ENCODE measurements around the gene THAP4. TPM values are rescaled to one million over a fixed set of nuclear protein-coding genes. Genes with fewer than 3 reads are reported as not detected.
A peak's percentile ranks its signal among the peaks of the same experiment; 100 is the strongest.

THAP4 gene
- total and polyA plus RNA-seq, 2 of the 13 experiments (the other 11 are each of a cell fraction or from before 2014, with no cell fraction given) = 59.7 to 75.7 TPM

DNA sequence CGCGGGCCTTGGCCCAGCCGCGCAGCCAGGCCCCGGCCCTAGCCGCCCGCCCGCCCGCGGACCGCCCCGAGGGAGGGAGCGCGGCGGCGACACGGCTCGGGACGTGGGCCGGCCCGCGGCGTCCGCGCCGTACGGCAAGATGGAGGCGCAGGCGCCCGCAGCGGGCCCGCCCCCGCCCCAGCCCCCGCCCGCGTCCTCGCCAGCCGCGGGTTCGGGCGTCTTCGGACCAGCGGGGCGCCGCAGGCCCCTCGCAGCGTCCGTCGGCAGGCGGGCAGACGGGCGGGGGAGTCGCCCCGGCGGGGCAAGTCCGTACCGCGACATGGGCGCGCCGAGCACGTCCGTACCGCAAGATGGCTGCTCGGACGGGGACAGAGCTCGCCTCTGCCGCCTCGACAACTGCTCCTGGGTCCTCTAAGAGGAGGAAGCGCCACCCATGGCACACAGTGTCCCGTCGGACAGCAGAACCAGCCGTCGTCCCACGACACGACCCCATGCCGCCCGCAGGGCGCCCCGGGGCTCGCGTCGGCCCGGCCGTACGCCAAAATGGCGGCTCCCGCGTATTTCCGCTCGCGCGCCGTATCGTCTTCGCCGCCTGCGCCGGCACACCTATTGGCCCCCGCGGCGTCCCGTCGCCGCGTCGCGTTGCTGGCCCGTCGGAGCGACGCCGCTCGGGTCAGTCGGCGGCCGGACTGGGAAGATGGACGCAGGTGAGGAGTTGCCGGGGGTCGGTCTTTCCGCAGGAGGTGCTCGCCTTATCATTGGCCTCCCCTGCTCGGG lies at the start of gene THAP4, which contains the start of gene ATG4B (continued):
- TF ChIP-seq, protein P1, sequence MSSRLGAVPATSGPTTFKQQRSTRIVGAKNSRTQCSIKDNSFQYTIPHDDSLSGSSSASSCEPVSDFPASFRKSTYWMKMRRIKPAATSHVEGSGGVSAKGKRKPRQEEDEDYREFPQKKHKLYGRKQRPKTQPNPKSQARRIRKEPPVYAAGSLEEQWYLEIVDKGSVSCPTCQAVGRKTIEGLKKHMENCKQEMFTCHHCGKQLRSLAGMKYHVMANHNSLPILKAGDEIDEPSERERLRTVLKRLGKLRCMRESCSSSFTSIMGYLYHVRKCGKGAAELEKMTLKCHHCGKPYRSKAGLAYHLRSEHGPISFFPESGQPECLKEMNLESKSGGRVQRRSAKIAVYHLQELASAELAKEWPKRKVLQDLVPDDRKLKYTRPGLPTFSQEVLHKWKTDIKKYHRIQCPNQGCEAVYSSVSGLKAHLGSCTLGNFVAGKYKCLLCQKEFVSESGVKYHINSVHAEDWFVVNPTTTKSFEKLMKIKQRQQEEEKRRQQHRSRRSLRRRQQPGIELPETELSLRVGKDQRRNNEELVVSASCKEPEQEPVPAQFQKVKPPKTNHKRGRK (CRISPR knock-in tag; IDR thresholded peaks at IDR 0.05) = no peak
- TF ChIP-seq SMYD3 (CRISPR knock-in tag; IDR thresholded peaks at IDR 0.05) (no peak), MXI1 (IDR thresholded peaks at IDR 0.05; ENCODE audit: borderline replicate concordance, low read depth, low read length) (peak; percentile 79; the same call in 2 of the 3 replicates), TP53 (CRISPR knock-in tag; conservative IDR thresholded peaks at IDR 0.05) (peak; percentile 91; the same call in 1 of the 2 replicates), NFIB (CRISPR knock-in tag; IDR thresholded peaks at IDR 0.05; ENCODE audit: borderline replicate concordance) (no peak), ZNF792 (CRISPR knock-in tag; IDR thresholded peaks at IDR 0.05) (peak; percentile 55; the same call in 1 of the 2 replicates), NRL (CRISPR knock-in tag; IDR thresholded peaks at IDR 0.05; ENCODE audit: borderline replicate concordance) (peak; percentile 90; the same call in 1 of the 2 replicates), FOXK2 (IDR thresholded peaks at IDR 0.05) (no peak), FOXJ3 (CRISPR knock-in tag; IDR thresholded peaks at IDR 0.05; ENCODE audit: borderline replicate concordance) (no peak), GTF3A (CRISPR knock-in tag; conservative IDR thresholded peaks at IDR 0.05) (0 out of 2 replicates have a peak, but pooled peaks have one; percentile 60), HNRNPLL (IDR thresholded peaks at IDR 0.05; ENCODE audit: low read depth, low read length, poor library complexity, severe bottlenecking) (peak; percentile 89)
- TF ChIP-seq, protein P2, sequence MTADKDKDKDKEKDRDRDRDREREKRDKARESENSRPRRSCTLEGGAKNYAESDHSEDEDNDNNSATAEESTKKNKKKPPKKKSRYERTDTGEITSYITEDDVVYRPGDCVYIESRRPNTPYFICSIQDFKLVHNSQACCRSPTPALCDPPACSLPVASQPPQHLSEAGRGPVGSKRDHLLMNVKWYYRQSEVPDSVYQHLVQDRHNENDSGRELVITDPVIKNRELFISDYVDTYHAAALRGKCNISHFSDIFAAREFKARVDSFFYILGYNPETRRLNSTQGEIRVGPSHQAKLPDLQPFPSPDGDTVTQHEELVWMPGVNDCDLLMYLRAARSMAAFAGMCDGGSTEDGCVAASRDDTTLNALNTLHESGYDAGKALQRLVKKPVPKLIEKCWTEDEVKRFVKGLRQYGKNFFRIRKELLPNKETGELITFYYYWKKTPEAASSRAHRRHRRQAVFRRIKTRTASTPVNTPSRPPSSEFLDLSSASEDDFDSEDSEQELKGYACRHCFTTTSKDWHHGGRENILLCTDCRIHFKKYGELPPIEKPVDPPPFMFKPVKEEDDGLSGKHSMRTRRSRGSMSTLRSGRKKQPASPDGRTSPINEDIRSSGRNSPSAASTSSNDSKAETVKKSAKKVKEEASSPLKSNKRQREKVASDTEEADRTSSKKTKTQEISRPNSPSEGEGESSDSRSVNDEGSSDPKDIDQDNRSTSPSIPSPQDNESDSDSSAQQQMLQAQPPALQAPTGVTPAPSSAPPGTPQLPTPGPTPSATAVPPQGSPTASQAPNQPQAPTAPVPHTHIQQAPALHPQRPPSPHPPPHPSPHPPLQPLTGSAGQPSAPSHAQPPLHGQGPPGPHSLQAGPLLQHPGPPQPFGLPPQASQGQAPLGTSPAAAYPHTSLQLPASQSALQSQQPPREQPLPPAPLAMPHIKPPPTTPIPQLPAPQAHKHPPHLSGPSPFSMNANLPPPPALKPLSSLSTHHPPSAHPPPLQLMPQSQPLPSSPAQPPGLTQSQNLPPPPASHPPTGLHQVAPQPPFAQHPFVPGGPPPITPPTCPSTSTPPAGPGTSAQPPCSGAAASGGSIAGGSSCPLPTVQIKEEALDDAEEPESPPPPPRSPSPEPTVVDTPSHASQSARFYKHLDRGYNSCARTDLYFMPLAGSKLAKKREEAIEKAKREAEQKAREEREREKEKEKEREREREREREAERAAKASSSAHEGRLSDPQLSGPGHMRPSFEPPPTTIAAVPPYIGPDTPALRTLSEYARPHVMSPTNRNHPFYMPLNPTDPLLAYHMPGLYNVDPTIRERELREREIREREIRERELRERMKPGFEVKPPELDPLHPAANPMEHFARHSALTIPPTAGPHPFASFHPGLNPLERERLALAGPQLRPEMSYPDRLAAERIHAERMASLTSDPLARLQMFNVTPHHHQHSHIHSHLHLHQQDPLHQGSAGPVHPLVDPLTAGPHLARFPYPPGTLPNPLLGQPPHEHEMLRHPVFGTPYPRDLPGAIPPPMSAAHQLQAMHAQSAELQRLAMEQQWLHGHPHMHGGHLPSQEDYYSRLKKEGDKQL (CRISPR knock-in tag; IDR thresholded peaks at IDR 0.05; ENCODE audit: low read depth) = peak; percentile 39; the same call in 1 of the 2 replicates
- TF ChIP-seq, protein P3, sequence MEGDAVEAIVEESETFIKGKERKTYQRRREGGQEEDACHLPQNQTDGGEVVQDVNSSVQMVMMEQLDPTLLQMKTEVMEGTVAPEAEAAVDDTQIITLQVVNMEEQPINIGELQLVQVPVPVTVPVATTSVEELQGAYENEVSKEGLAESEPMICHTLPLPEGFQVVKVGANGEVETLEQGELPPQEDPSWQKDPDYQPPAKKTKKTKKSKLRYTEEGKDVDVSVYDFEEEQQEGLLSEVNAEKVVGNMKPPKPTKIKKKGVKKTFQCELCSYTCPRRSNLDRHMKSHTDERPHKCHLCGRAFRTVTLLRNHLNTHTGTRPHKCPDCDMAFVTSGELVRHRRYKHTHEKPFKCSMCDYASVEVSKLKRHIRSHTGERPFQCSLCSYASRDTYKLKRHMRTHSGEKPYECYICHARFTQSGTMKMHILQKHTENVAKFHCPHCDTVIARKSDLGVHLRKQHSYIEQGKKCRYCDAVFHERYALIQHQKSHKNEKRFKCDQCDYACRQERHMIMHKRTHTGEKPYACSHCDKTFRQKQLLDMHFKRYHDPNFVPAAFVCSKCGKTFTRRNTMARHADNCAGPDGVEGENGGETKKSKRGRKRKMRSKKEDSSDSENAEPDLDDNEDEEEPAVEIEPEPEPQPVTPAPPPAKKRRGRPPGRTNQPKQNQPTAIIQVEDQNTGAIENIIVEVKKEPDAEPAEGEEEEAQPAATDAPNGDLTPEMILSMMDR (CRISPR knock-in tag; IDR thresholded peaks at IDR 0.05) = 0 out of 2 replicates have a peak, but pooled peaks have one; percentile 4
- TF ChIP-seq, protein P4, sequence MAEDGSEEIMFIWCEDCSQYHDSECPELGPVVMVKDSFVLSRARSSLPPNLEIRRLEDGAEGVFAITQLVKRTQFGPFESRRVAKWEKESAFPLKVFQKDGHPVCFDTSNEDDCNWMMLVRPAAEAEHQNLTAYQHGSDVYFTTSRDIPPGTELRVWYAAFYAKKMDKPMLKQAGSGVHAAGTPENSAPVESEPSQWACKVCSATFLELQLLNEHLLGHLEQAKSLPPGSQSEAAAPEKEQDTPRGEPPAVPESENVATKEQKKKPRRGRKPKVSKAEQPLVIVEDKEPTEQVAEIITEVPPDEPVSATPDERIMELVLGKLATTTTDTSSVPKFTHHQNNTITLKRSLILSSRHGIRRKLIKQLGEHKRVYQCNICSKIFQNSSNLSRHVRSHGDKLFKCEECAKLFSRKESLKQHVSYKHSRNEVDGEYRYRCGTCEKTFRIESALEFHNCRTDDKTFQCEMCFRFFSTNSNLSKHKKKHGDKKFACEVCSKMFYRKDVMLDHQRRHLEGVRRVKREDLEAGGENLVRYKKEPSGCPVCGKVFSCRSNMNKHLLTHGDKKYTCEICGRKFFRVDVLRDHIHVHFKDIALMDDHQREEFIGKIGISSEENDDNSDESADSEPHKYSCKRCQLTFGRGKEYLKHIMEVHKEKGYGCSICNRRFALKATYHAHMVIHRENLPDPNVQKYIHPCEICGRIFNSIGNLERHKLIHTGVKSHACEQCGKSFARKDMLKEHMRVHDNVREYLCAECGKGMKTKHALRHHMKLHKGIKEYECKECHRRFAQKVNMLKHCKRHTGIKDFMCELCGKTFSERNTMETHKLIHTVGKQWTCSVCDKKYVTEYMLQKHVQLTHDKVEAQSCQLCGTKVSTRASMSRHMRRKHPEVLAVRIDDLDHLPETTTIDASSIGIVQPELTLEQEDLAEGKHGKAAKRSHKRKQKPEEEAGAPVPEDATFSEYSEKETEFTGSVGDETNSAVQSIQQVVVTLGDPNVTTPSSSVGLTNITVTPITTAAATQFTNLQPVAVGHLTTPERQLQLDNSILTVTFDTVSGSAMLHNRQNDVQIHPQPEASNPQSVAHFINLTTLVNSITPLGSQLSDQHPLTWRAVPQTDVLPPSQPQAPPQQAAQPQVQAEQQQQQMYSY (CRISPR knock-in tag; IDR thresholded peaks at IDR 0.05) = peak; percentile 51; the same call in 1 of the 2 replicates
